HG02588 (cell line): ENCODE results near the gene CYGB.
"Not testable (repeated sequence)": the region's sequence is repeated elsewhere in the genome, so short reads cannot be mapped to it uniquely, and the experiment has no call there.

Source experiments
- ATAC-seq: cut with Tn5 transposase; IDR thresholded peaks from one replicate; pipeline ENCODE4 v1.9.1; 2021; ENCODE audit warnings: mild to moderate bottlenecking, moderate library complexity; ENCODE audit not compliant: unreplicated experiment

CYGB gene

DNA sequence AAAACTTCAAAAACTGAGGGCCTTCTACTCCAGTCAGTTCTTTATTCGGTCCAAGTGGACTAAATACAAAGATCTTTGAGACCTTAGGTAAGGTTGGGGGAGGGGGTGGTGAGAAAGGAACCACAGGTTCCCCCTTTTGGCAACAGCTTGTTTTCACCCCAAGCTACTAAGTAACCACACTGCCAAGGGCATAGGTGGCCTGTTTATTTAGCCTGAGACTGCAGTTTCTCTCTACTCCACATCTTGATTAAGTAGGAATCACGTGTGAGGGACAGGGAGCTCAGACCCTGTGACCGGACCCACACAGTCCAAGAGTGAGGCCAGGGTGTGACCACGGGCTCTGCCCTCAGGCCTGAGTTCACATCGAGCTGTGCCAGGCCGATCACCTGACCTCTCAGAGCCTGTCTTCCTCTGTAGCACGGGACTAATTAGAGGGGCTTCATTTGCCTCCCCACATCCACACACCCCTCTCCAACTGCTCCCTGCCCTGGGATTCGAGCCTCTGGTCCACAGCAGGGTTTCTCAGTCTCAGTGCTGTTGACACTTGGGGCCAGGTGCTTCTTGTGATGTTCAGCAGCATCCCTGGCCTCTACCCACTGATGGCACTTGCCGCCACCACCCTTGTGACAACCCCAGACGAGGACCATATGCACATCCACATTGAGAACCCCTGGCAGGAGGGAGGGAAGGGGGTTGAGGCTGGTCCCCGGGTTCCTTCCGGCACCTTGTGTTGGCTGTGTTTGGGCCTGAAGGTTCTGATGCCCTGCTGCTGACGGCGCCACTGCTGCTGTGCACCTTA, 30.3 kb upstream of the CYGB start:
- ATAC-seq, result no peak

DNA sequence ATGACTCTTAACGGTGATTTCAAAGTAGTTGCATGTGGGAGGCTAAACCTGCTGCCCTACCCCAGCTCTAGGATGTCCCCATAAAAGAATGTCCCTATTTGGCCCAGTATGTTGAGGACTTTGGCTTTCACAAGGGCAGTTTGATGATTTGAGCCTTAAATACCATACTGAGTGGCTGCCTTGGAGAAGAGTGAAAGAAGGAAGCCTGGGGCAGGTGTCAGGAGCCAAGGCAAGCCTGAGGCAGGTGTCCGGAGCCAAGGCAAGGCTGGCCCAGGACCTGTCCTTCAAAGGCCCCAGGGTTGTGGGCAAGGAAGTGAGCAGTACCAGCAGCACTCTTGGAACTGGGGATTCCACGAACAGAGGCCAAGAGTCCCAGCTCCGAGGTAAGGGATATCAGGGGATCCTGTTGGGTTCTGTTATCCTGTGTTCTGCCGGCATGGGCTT, 29.5 kb upstream of the CYGB start:
- ATAC-seq, result no peak

DNA sequence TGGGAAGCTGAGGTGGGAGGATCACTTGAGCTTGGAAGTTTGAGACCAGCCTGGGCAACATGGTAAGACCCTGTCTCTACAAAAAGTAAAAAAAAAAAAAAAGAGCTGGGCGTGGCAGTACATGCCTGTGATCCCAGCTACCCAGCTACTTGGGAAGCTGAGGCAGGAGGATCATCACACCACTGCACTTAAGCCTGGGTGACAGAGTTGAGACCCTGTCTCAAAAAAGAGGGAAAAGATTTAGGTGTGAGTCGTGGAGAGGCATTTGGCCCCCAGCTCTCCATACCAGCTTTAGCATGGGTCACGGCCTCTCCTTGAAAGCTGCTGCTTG, 29.1 kb upstream of the CYGB start:
- ATAC-seq, result no peak

GRCh38 chr17:76565728-76566612, 28.5 kb upstream of the CYGB start:
- no peak for ATAC-seq

DNA sequence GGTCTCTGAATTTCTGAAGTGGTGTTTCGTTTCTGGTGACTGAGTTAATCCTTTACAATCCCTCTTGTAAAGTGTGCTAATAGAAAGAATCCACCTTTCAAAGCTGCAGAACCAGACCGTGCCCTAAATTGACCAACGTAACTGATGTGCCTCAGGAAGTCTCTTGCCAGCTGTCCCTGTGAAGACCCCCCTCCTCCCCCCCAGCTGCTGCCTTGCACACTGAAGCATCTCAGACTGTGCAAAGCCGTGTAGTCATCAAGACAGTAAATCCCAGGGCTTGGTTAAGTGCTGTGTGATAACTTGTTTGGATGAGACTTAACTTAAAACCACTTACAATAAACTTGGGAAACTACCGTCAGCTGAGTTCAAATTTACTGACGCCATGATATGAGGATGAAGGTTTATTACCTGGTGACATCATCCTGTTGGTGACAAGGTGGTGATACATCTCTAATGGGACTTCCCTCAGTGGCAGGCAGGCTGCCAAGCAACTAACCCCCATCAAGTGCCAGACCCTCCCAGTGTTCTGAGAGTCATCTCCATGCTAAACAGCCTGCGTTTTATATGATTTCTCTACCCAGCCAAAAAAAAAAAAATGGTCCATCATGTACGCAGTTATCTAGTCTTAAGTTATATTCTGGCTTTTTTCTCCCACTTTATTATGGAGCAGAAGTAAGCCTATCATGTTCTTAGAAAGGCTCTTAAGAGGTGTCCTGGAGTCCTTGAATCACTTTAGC, 27.6 kb upstream of the CYGB start:
- not testable (repeated sequence) for ATAC-seq

- ATAC-seq, result not testable (repeated sequence)
Measured at GRCh38 chr17:76563359-76563758, 25.9 kb upstream of the CYGB start.

- no peak for ATAC-seq
Measured at GRCh38 chr17:76562734-76563148, 25.2 kb upstream of the CYGB start.

DNA sequence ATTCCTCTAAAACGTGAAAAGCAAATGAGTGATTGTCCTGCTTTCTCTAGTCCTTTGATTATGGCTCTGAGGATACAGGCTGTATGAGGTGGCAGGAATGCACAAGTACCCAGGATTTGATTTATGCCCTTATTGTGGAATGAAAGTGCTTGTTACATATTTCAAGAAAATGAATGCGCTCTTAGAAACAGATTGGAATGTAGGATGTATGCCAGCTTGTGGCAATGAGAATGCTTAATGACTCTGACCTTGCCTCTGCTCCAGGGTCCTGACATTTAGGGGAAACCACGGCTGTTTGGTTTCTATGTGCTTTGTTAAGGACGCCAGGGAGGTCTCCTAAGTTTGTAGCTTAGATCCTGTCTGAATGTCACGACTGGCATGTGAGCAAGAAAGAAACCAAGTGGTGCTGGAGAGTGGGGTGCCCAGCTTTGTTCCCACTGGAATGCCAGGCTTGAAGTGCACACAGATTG, 24.3 kb upstream of the CYGB start:
- ATAC-seq, result no peak

DNA sequence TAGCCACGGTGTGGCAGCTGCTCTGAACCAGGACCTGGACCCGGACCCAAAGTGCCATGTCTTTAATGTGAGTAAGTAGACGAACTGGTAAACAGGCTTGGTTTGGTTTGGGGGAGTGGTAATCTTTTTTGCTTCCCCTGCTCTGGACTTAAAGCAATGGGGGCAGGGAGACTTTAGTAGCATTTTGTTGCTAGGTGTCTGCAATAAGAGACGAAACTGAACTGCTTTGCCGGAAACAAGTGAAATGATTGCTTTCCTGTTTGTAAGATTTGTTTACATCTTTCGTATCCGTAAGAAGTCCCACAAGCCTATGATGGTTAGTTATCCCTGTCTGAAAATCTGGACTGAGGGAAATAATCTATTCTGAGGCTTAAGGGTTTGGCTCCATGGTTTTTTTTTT, 23.8 kb upstream of the CYGB start:
- no peak for ATAC-seq

DNA sequence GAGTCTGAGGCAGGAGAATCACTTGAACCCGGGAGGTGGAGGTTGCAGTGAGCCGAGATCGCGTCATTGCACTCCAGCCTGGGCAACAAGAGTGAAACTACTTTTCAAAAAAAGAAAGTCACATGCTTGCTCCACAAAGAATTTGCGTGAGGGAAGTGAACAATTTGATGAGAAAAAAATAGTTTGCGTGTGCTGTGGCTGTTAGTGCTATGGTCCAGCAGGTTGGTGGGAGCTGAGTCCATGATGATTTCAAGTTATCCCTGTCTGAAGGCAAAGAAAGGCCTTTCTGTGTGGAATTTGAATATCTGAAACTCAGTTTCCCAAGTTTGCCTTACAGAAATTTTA, 23.3 kb upstream of the CYGB start:
- ATAC-seq, result no peak

DNA sequence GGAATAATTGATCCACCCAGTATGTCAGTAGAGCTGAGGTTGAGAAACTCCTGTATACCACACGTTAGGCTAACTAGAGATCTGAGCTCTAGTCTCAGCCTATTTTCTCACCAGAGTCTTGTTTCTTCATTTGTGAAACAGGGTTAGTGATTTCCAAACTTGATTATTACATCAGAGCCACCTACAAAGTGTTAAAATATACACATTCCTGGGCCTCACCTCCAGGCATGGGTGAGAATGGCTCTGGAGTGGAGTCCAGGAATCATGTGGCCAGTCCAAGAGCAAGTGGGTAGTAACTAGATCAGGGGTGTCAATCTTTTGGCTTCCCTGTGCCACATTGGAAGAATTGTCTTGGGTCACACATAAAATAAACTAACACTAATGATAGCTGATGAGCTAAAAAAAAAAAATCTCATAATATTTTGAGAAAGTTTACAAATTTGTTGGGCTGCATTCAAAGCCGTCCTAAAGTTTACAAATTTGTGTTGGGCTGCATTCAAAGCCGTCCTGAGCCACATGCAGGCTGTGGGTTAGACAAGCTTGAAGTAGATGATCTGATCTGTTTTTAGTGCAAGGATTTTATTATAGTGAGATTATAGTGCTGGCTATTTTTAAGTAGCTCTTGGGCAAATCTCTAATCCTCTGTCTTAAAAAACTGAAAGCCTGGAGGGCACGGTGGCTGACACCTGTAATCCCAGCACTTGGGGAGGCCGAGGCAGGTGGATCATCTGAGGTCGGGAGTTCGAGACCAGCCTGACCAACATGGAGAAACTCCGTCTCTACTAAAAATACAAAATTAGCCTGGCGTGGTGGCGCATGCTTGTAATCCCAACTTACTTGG, 22.7 kb upstream of the CYGB start:
- ATAC-seq, result no peak

GRCh38 chr17:76559460-76559859, 22.0 kb upstream of the CYGB start:
- not testable (repeated sequence) for ATAC-seq

- no peak for ATAC-seq
Measured at GRCh38 chr17:76558198-76559095, 20.9 kb upstream of the CYGB start.

- peak; percentile 81 for ATAC-seq
Measured at GRCh38 chr17:76557368-76558197, 20.1 kb upstream of the CYGB start.

GRCh38 chr17:76556765-76557367, 19.4 kb upstream of the CYGB start:
- peak; percentile 14 for ATAC-seq

- no peak for ATAC-seq
Measured at GRCh38 chr17:76554131-76554530, 16.6 kb upstream of the CYGB start.

GRCh38 chr17:76553178-76553908, 15.8 kb upstream of the CYGB start:
- ATAC-seq, result no peak
